WERI-Rb-1 (cell line): ENCODE measurements around the gene MYO5C.

Source experiments
- DNase-seq: peaks from one replicate; pipeline ENCODE4 v3.0.0-alpha.2; 2020
- H3K27ac ChIP-seq: fragments of 250-450 bp; sonication (Bioruptor Pico); 2 replicates; pipeline ENCODE4 v1.5.1; 2020; ENCODE audit warnings: mild to moderate bottlenecking, moderate library complexity
- H3K27me3 ChIP-seq: fragments of 250-450 bp; sonication (Bioruptor Pico); 2 replicates; pipeline ENCODE4 v1.5.1; 2021; ENCODE audit warnings: mild to moderate bottlenecking, low read depth, moderate library complexity; ENCODE audit not compliant: insufficient read depth, severe bottlenecking
- H3K36me3 ChIP-seq: fragments of 250-450 bp; sonication (Bioruptor Pico); 2 replicates; pipeline ENCODE4 v1.5.1; 2020; ENCODE audit warnings: mild to moderate bottlenecking, moderate library complexity
- H3K4me3 ChIP-seq: 2 replicates; pipeline ENCODE4 v1.5.1; 2011; ENCODE audit warnings: low read depth, mild to moderate bottlenecking, control low read depth, low read length
- H3K9me3 ChIP-seq: fragments of 250-450 bp; sonication (Bioruptor Pico); 2 replicates; pipeline ENCODE4 v1.5.1; 2021; ENCODE audit warnings: mild to moderate bottlenecking, moderate library complexity; ENCODE audit not compliant: severe bottlenecking
- CTCF ChIP-seq: IDR thresholded peaks from 2 replicates; pipeline ENCODE4 v1.5.1; 2011; ENCODE audit warnings: low read depth, mild to moderate bottlenecking, control low read depth, inconsistent platforms, low read length

Gene MYO5C

GRCh38 chr15:52180196-52180835 lies 115.3 kb downstream of the MYO5C start:
- peak overlapping the region; percentile 63 for H3K4me3 ChIP-seq
- H3K27me3 ChIP-seq: no peaks in the 10 kb centered on the region
- DNase-seq: no peak
- TF ChIP-seq CTCF: no peak
- no peaks in the 10 kb centered on the region; the same call in 1 of the 2 replicates for H3K36me3 ChIP-seq
- peak overlapping the region; percentile 68 for H3K27ac ChIP-seq
- H3K9me3 ChIP-seq: no peaks in the 10 kb centered on the region

- Histone ChIP-seq H3K9me3 (no peaks in the 10 kb centered on the region), H3K36me3 (no peaks in the 10 kb centered on the region; the same call in 1 of the 2 replicates), H3K27ac (peak overlapping the region; percentile 68), H3K27me3 (no peaks in the 10 kb centered on the region), H3K4me3 (peak overlapping the region; percentile 63)
- TF ChIP-seq CTCF: no peak
- peak; percentile 85 for DNase-seq
These were observed 116.1 kb downstream of the MYO5C start for GRCh38 chr15:52179278-52180195.

GRCh38 chr15:52178765-52179164 lies 116.8 kb downstream of the MYO5C start:
- Histone ChIP-seq H3K27me3 (no peaks in the 10 kb centered on the region), H3K4me3 (peak overlapping the region; percentile 63), H3K27ac (peak overlapping the region; percentile 68), H3K9me3 (no peaks in the 10 kb centered on the region), H3K36me3 (no peaks in the 10 kb centered on the region; the same call in 1 of the 2 replicates)
- DNase-seq: no peak
- no peak for TF ChIP-seq CTCF

GRCh38 chr15:52172869-52173268 lies 122.7 kb downstream of the MYO5C start:
- no peak for TF ChIP-seq CTCF
- Histone ChIP-seq H3K27me3 (no peaks in the 10 kb centered on the region), H3K36me3 (no peaks in the 10 kb centered on the region), H3K9me3 (no peaks in the 10 kb centered on the region), H3K27ac (no peak overlapping the region), H3K4me3 (no peak overlapping the region)
- no peak for DNase-seq

- H3K27me3 ChIP-seq: no peaks in the 10 kb centered on the region
- no peak overlapping the region for H3K4me3 ChIP-seq
- no peak for TF ChIP-seq CTCF
- no peaks in the 10 kb centered on the region for H3K9me3 ChIP-seq
- no peak overlapping the region for H3K27ac ChIP-seq
- H3K36me3 ChIP-seq: no peaks in the 10 kb centered on the region
- DNase-seq: no peak
These were observed 123.8 kb downstream of the MYO5C start for GRCh38 chr15:52171807-52172206.
